GM18909 (cell line): ENCODE results near the gene COL6A1.
"Not testable (repeated sequence)": the region's sequence is repeated elsewhere in the genome, so short reads cannot be mapped to it uniquely, and the experiment has no call there.

Experiments
- ATAC-seq: cut with Tn5 transposase; IDR thresholded peaks from one replicate; pipeline ENCODE4 v1.9.1; 2021; ENCODE audit warnings: mild to moderate bottlenecking; ENCODE audit not compliant: unreplicated experiment, poor library complexity

COL6A1 gene

GRCh38 chr21:45963232-45963570 is 18.4 kb upstream of the COL6A1 start:
- ATAC-seq = no peak

GRCh38 chr21:45964649-45965048 is 16.9 kb upstream of the COL6A1 start:
- ATAC-seq = no peak

GRCh38 chr21:45965084-45965809 is 16.3 kb upstream of the COL6A1 start:
- no peak for ATAC-seq

- ATAC-seq = no peak
Observed at GRCh38 chr21:45966791-45967394, 14.7 kb upstream of the COL6A1 start.

- no peak for ATAC-seq
Observed at GRCh38 chr21:45969921-45970673, 11.5 kb upstream of the COL6A1 start.

- no peak for ATAC-seq
Observed at GRCh38 chr21:45970674-45971615, 10.6 kb upstream of the COL6A1 start.

- ATAC-seq = no peak
Observed at GRCh38 chr21:45971616-45972352, 9.8 kb upstream of the COL6A1 start.

- no peak for ATAC-seq
Observed at GRCh38 chr21:45972353-45972715, 9.2 kb upstream of the COL6A1 start.

- ATAC-seq = no peak
Observed at GRCh38 chr21:45972716-45973474, 8.7 kb upstream of the COL6A1 start.

GRCh38 chr21:45973475-45974072 is 8.0 kb upstream of the COL6A1 start:
- ATAC-seq = no peak

GRCh38 chr21:45974073-45975019 is 7.2 kb upstream of the COL6A1 start:
- no peak for ATAC-seq

GRCh38 chr21:45975020-45975666 is 6.4 kb upstream of the COL6A1 start:
- no peak for ATAC-seq

- not testable (repeated sequence) for ATAC-seq
Observed at GRCh38 chr21:45975667-45976409, 5.7 kb upstream of the COL6A1 start.

- no peak for ATAC-seq
Observed at GRCh38 chr21:45976701-45977311, 4.8 kb upstream of the COL6A1 start.

- ATAC-seq = no peak
Observed at GRCh38 chr21:45977396-45977795, 4.2 kb upstream of the COL6A1 start.

- ATAC-seq = no peak
Observed at GRCh38 chr21:45979141-45979631, 2.4 kb upstream of the COL6A1 start.
